GM12878 (cell line): ENCODE results near the gene EFNA3. TPM values are rescaled to one million over a fixed set of nuclear protein-coding genes. Genes with fewer than 3 reads are reported as not detected.

Experiments
- BCL11A ChIP-seq: IDR thresholded peaks from 2 replicates; pipeline ENCODE4 v1.6.1; 2011; ENCODE audit warnings: low read depth, low read length
- BHLHE40 ChIP-seq, 2 experiments: fragments of 450-650 bp in 1 of 2; IDR thresholded peaks; 2 replicates each; pipeline ENCODE4 v1.6.1; 2011 to 2017; ENCODE audit warnings: low read depth in 2 of 2, borderline replicate concordance in 1 of 2, improper control_type of control experiment in 1 of 2, low read length in 1 of 2, mild to moderate bottlenecking in 1 of 2
- CHD2 ChIP-seq: IDR thresholded peaks from 2 replicates; pipeline ENCODE4 v1.6.1; 2011; ENCODE audit warnings: low read depth, low read length, improper control_type of control experiment, borderline replicate concordance
- E2F8 ChIP-seq: fragments of 450-650 bp; IDR thresholded peaks from 2 replicates; pipeline ENCODE4 v1.6.1; 2018; ENCODE audit warnings: mild to moderate bottlenecking, low read depth, moderate library complexity; ENCODE audit not compliant: partially characterized antibody
- ETV6 ChIP-seq, 2 experiments: fragments of 450-650 bp in 1 of 2; IDR thresholded peaks in 1 of 2; conservative IDR thresholded peaks in 1 of 2; 2 replicates each; pipeline ENCODE4 v1.6.1; 2014; ENCODE audit warnings: antibody characterized with exemption in 1 of 2, borderline replicate concordance in 1 of 2, low read depth in 1 of 2, mild to moderate bottlenecking in 1 of 2, moderate library complexity in 1 of 2
- IKZF1 ChIP-seq: fragments of 450-650 bp; conservative IDR thresholded peaks from 2 replicates; pipeline ENCODE4 v1.6.1; 2017; ENCODE audit warnings: antibody characterized with exemption, mild to moderate bottlenecking
- MTA3 ChIP-seq: IDR thresholded peaks from 2 replicates; pipeline ENCODE4 v1.6.1; 2012; ENCODE audit warnings: low read length, inconsistent platforms, borderline replicate concordance
- MXI1 ChIP-seq: fragments of 150-350 bp; IDR thresholded peaks from 2 replicates; pipeline ENCODE4 v1.6.1; 2011; ENCODE audit warnings: low read depth, mild to moderate bottlenecking, inconsistent platforms, low read length, improper control_type of control experiment
- polyA plus RNA-seq, 11 experiments: library from polyadenylated mRNA; depleted of rRNA in 4 of 11; unstranded in 6 of 11; stranded (reverse) in 5 of 11; fragments of >200 nt; fragmentation: Nextera tagmentation in 4 of 11; fragmentation: Illumina TruSeq in 1 of 11; extraction: Ambion mirVana in 4 of 11; extraction: Trizol in 1 of 11; gene quantifications; 1 replicate in 1 of 11; 2 replicates in 10 of 11; pipeline versions ENCODE4 v1.2.1 to v1.2.3, GENCODE V29; 2011 to 2016; ENCODE audit warnings: inconsistent platforms in 2 of 11, missing spikeins in 2 of 11, low read depth in 1 of 11
- total RNA-seq, 4 experiments: library from RNA; depleted of rRNA in 3 of 4; stranded (reverse); fragments of >200 nt in 3 of 4; fragmentation: Illumina TruSeq in 1 of 4; extraction: Trizol in 1 of 4; gene quantifications; 2 replicates each; pipeline versions ENCODE4 v1.2.1 to v1.2.3, GENCODE V29; 2013 to 2021

EFNA3 gene
- total and polyA plus RNA-seq, 10 of the 15 experiments (the other 5 are each of a cell fraction or from before 2014, with no cell fraction given), result 0.08 to 5.4 (median 1.1) TPM

GRCh38 chr1:155070721-155071569, 7.7 kb upstream of the EFNA3 start (continued):
- TF ChIP-seq MXI1, result peak; percentile 25; the same call in 1 of the 2 replicates
- TF ChIP-seq MTA3, result no peak
- peak; percentile 11; the same call in 1 of the 2 replicates for TF ChIP-seq IKZF1
- no peak for TF ChIP-seq BCL11A
- TF ChIP-seq E2F8, result no peak
- peak; percentile 31 to 76; a peak in 2 of 4 replicates for TF ChIP-seq BHLHE40 (IDR thresholded peaks at IDR 0.05; ENCODE audit: borderline replicate concordance in 1 of 2, low read depth in 2 of 2, low read length in 1 of 2)
- TF ChIP-seq CHD2, result no peak
- TF ChIP-seq ETV6 (conservative IDR thresholded peaks at IDR 0.05 in 1 of 2, IDR thresholded peaks at IDR 0.05 in 1 of 2; ENCODE audit: borderline replicate concordance in 1 of 2, low read depth in 1 of 2), result no peak
- TF ChIP-seq, all 136 proteins: peak for 7
